K562 treated with DMSO at 1 percent for 4 hours (cell line): Measurements from ENCODE around the gene TEFM. TPM values are rescaled to one million over a fixed set of nuclear protein-coding genes. Genes with fewer than 3 reads are reported as not detected.

ENCODE experiments used
- total RNA-seq: library from RNA; unstranded; fragments of 300-600 nt; gene quantifications from 2 replicates; pipeline ENCODE4 v1.2.3, GENCODE V29; 2022; ENCODE audit not compliant: insufficient read depth

Gene TEFM, protein sequence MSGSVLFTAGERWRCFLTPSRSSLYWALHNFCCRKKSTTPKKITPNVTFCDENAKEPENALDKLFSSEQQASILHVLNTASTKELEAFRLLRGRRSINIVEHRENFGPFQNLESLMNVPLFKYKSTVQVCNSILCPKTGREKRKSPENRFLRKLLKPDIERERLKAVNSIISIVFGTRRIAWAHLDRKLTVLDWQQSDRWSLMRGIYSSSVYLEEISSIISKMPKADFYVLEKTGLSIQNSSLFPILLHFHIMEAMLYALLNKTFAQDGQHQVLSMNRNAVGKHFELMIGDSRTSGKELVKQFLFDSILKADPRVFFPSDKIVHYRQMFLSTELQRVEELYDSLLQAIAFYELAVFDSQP
- 14.6 and 15.7 TPM in 2 replicates for total RNA-seq

DNA sequence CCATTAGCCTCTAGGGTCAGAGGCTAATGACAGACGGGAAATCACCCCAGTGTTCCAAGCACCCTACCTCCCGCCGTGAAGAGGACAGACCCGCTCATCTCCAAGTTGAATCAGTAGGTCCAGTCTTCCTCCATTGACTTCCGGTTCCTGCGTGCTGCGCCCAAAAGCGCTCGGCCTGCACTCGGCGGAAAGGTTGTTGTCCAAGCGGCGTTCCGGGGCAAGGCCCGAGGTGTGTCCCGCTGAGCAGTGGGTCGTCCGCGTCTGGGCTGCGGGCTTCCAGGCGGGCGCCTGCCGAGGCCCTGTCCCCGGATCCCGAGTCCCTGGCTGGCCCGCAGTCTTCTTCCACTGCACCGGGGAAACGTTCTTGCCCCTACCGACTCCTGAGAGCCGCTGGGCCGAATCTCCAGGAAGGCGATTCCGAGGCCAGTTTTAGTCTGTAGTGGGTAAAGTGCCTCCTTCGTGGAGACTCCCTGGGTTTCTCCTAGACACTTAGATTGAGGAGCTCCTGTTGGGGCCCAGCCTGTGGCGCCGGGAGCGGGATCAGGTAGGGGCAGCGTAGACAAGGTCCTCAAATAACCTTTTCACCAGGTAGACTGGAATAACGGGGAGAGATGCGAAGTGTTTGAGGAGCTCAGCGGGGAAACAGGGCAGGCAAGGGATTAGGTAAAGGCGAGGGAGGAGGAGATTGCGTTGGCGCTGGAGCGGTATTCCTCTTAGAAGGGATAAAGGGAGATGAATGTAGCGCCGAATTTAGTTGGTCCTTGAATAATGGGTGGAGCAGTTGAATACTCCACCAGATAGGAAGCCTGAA, at the start of gene TEFM:
TEFM (minus strand) TSS at position 138 of the 811 bp plus-strand sequence; CDS start at position 98, 40 bp downstream.

DNA sequence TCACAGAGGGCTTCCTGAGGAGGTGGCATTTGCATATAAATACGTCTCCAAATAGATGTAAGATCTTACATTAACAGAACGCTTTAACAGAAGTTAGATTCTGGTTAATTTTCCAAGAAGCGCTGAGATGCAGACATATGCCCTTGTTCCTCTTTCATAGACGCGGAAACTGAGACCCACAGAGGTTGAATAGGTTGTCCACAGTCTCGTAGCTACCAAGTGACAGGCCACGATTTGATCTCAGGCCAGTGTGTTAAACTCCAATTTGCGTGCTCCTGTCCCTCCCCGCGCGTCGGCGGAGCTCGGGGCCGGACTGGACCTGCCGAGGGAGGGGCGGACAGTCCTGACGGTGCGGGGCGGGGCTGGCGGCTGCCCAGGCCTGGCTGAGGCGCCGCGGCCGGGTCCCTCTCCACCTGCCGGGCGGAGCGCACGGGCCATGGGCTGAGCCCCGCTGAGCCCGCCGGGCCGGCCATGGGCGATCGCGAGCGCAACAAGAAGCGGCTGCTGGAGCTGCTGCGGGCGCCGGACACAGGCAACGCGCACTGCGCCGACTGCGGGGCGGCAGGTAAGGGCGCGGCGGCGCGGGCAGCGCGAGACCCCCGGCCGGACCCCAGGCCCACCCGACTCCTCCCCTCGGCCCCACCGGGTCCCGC, 15.6 kb upstream of the TEFM start, which contains the start of gene ADAP2:
ADAP2 (plus strand) TSS at position 402 of the 653 bp plus-strand sequence; CDS start at position 472, 70 bp downstream.

Other genes starting within 250 kb of the TEFM start
- 13.7 and 19.5 TPM in 2 replicates for gene CRLF3, start 81.5 kb downstream of the TEFM start, total RNA-seq
- 6.2 and 6.9 TPM in 2 replicates for gene ATAD5, start 74.3 kb downstream of the TEFM start, total RNA-seq
- gene ADAP2, start 15.7 kb upstream of the TEFM start, total RNA-seq: not detected in 2 replicates
- gene RNF135, start 64.8 kb upstream of the TEFM start, total RNA-seq: not detected in 2 replicates
- 15.7 and 18.0 TPM in 2 replicates for gene NF1, start 188.7 kb upstream of the TEFM start, total RNA-seq